Activated CD8-positive, alpha-beta T cell treated with anti-CD3 and anti-CD28 coated beads for 36 hours (primary cell): ENCODE measurements around the gene MYCBPAP. TPM values are rescaled to one million over a fixed set of nuclear protein-coding genes. Genes with fewer than 3 reads are reported as not detected.

Source experiments
- ATAC-seq: fragments of 200-7000 bp; cut with Tn5 transposase; one replicate; pipeline ENCODE4 v1.10.0; 2021; ENCODE audit warnings: mild to moderate bottlenecking, moderate library complexity
- CTCF ChIA-PET: fragments of 350-600 bp; sonication (Branson Sonifier 250); formaldehyde crosslinking; loops from one replicate; lab custom pipeline; 2021; ENCODE audit warnings: antibody characterized with exemption; lab: Charles Lee
- POLR2A ChIA-PET: fragments of 350-600 bp; sonication (Branson Sonifier 250); formaldehyde crosslinking; loops from one replicate; lab custom pipeline; 2021; ENCODE audit warnings: antibody characterized with exemption; lab: Charles Lee
- DNase-seq: peaks from one replicate; pipeline ENCODE4 v3.0.0-alpha.2; 2020
- H3K27ac Mint-ChIP-seq: one replicate; pipeline ENCODE4 v1.8.0; 2021; ENCODE audit warnings: mild to moderate bottlenecking, mixed read lengths
- H3K27me3 Mint-ChIP-seq: one replicate; pipeline ENCODE4 v1.8.0; 2021; ENCODE audit warnings: mixed read lengths
- H3K36me3 Mint-ChIP-seq: one replicate; pipeline ENCODE4 v1.8.0; 2021; ENCODE audit warnings: low read depth, mixed read lengths
- H3K4me1 Mint-ChIP-seq: one replicate; pipeline ENCODE4 v1.8.0; 2021; ENCODE audit warnings: low read depth, mixed read lengths
- H3K4me3 Mint-ChIP-seq: one replicate; pipeline ENCODE4 v1.8.0; 2021; ENCODE audit warnings: mild to moderate bottlenecking, moderate library complexity, mixed read lengths
- H3K9me3 Mint-ChIP-seq: one replicate; pipeline ENCODE4 v1.8.0; 2021; ENCODE audit warnings: mixed read lengths
- intact Hi-C: fragments of 100-400 bp; cut with micrococcal nuclease; formaldehyde crosslinking; loops from one replicate; pipeline ENCODE4 v1.10.0; 2022
- total RNA-seq, 2 experiments: library from RNA; stranded (reverse); gene quantifications; one replicate each; pipeline ENCODE4 v1.2.3, GENCODE V29; 2021
- TF ChIP-seq, protein P1 (sequence below): fragments of 200-600 bp; IDR thresholded peaks from one replicate; pipeline ENCODE4 v1.8.0; 2022; ENCODE audit warnings: antibody characterized with exemption, mild to moderate bottlenecking

The MYCBPAP gene, protein sequence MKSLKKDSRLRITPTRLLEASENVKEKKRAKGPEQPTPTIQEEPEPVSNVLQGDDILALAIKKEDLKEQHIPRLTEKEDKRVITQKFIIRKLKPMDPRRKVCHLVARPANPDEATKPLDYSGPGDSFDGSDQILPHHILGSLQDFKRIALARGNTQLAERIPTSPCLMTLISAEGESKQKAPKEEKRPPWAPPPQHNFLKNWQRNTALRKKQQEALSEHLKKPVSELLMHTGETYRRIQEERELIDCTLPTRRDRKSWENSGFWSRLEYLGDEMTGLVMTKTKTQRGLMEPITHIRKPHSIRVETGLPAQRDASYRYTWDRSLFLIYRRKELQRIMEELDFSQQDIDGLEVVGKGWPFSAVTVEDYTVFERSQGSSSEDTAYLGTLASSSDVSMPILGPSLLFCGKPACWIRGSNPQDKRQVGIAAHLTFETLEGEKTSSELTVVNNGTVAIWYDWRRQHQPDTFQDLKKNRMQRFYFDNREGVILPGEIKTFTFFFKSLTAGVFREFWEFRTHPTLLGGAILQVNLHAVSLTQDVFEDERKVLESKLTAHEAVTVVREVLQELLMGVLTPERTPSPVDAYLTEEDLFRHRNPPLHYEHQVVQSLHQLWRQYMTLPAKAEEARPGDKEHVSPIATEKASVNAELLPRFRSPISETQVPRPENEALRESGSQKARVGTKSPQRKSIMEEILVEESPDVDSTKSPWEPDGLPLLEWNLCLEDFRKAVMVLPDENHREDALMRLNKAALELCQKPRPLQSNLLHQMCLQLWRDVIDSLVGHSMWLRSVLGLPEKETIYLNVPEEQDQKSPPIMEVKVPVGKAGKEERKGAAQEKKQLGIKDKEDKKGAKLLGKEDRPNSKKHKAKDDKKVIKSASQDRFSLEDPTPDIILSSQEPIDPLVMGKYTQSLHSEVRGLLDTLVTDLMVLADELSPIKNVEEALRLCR
- 1 to 10 TPM; 6.7 to 6.9 TPM for total RNA-seq

DNA sequence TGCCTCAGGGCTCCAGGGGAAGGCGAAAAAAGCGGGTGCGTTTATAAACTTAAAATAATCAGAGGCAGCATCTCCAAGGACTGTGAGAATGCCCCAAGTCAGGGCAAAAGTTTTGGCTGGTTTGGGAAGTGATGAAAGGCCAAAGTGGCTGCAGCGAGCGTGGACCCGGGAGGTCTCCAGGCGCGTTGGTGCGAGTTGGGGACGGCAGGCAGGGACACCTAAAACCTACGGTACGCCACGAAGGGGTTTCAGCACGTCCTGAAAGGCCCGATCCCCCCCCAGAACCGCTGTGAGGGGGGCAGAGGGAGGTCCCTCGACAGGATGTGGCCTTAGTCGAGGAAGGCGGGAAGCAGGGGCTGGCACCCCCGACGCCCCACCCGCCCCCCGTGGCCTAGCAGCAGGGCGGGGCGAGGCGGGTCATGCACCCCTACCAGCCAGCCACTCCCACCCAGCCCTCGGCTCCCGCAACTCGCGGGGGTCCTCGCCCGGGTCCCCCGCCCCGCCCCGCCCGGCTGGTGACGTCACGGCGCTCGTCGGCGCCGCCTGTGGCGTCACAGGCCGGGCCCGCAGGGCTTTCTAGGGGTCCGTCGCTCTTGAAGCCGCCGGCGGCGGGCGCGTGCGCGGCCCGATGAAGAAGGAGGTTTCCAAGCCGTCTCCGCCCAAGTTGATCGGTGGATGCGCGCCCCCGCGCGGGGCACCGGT, at the start of gene MYCBPAP:
TSS of gene MYCBPAP (plus strand) at position 569 of the 702 bp plus-strand sequence. CDS start 236 bp downstream, outside the sequence.
- ChIA-PET CTCF (interaction anchor here (1.2 kb wide), 1 partner anchor 29 kb away, joined by 5 read pairs; no protein-coding TSS in a partner anchor), POLR2A (no interaction called here)
- Mint-ChIP-seq H3K9me3 (no peaks in the 10 kb centered on the region), H3K27me3 (no peaks in the 10 kb centered on the region), H3K4me3 (peak within 1 kb of the TSS; percentile 97), H3K36me3 (peaks cover 8% of the 10 kb centered on the region), H3K4me1 (peaks cover 56% of the 10 kb centered on the region), H3K27ac (peak within 1 kb of the TSS; percentile 92)
- ATAC-seq, result peak; percentile 61
- intact Hi-C loops, result no loop called here
- TF ChIP-seq, protein P1, sequence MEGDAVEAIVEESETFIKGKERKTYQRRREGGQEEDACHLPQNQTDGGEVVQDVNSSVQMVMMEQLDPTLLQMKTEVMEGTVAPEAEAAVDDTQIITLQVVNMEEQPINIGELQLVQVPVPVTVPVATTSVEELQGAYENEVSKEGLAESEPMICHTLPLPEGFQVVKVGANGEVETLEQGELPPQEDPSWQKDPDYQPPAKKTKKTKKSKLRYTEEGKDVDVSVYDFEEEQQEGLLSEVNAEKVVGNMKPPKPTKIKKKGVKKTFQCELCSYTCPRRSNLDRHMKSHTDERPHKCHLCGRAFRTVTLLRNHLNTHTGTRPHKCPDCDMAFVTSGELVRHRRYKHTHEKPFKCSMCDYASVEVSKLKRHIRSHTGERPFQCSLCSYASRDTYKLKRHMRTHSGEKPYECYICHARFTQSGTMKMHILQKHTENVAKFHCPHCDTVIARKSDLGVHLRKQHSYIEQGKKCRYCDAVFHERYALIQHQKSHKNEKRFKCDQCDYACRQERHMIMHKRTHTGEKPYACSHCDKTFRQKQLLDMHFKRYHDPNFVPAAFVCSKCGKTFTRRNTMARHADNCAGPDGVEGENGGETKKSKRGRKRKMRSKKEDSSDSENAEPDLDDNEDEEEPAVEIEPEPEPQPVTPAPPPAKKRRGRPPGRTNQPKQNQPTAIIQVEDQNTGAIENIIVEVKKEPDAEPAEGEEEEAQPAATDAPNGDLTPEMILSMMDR, result no peak
- DNase-seq, result peak; percentile 92

- POLR2A ChIA-PET, result interaction anchor here (0.7 to 0.8 kb wide), 2 partner anchors 13 to 392 kb away, joined by 3 read pairs; no protein-coding TSS in a partner anchor
- Mint-ChIP-seq H3K36me3 (no peaks in the 10 kb centered on the region), H3K9me3 (no peaks in the 10 kb centered on the region), H3K4me3 (no peak overlapping the region), H3K27ac (no peak overlapping the region), H3K27me3 (no peaks in the 10 kb centered on the region), H3K4me1 (no peaks in the 10 kb centered on the region)
- CTCF ChIA-PET, result interaction anchor here (0.6 to 1.4 kb wide), 2 partner anchors 72 to 97 kb away, joined by 3 read pairs; no protein-coding TSS in a partner anchor
- TF ChIP-seq, protein P1, result no peak
- intact Hi-C loops, result no loop called here
- ATAC-seq (no peak), DNase-seq (no peak)
These were observed 49.2 kb upstream of the MYCBPAP start for GRCh38 chr17:50458701-50459676.

DNA sequence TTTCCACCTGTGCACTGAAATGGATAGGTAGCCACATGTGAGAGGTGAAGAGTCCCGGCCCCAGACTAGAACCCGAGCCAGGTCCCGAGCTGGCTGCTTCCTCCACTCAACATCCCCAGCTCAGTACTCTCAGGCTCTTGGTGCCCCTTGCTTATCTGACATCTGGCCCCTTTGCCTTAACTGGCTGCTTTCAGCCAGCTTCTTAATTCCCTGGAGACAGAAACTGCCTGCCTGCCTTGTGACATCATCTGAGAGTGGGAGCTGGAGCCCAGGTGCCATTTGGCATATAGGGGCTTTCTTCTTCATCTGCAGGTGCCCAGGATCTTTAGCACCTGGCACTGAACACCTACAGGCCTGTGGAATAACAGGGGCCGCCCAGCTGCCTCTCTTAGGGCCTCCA, 48.5 kb upstream of the MYCBPAP start:
- TF ChIP-seq, protein P1, result no peak
- H3K4me3 Mint-ChIP-seq, result no peak overlapping the region
- H3K9me3 Mint-ChIP-seq, result no peaks in the 10 kb centered on the region
- H3K4me1 Mint-ChIP-seq, result no peaks in the 10 kb centered on the region
- DNase-seq, result no peak
- H3K36me3 Mint-ChIP-seq, result no peaks in the 10 kb centered on the region
- ChIA-PET CTCF (interaction anchor here (0.6 kb wide), 1 partner anchor 71 kb away, joined by 3 read pairs; no protein-coding TSS in a partner anchor), POLR2A (interaction anchor here (0.7 kb wide), 1 partner anchor 12 kb away, joined by 3 read pairs; no protein-coding TSS in a partner anchor)
- ATAC-seq, result no peak
- H3K27ac Mint-ChIP-seq, result no peak overlapping the region
- no peaks in the 10 kb centered on the region for H3K27me3 Mint-ChIP-seq
- intact Hi-C loops, result no loop called here
